Measurements from ENCODE around the gene YPEL2.

GRCh38 chr17:59366773-59367656, 35.6 kb downstream of the YPEL2 start:
- TF ChIP-seq POLR2AphosphoS5 (IDR thresholded peaks at IDR 0.05; ENCODE audit: insufficient read depth in 1 of 2, low read depth in 1 of 2) (peak in 1 of 2 donors; percentile 18), POLR2A (IDR thresholded peaks at IDR 0.05) (no peak)
- TF ChIP-seq, protein P1, sequence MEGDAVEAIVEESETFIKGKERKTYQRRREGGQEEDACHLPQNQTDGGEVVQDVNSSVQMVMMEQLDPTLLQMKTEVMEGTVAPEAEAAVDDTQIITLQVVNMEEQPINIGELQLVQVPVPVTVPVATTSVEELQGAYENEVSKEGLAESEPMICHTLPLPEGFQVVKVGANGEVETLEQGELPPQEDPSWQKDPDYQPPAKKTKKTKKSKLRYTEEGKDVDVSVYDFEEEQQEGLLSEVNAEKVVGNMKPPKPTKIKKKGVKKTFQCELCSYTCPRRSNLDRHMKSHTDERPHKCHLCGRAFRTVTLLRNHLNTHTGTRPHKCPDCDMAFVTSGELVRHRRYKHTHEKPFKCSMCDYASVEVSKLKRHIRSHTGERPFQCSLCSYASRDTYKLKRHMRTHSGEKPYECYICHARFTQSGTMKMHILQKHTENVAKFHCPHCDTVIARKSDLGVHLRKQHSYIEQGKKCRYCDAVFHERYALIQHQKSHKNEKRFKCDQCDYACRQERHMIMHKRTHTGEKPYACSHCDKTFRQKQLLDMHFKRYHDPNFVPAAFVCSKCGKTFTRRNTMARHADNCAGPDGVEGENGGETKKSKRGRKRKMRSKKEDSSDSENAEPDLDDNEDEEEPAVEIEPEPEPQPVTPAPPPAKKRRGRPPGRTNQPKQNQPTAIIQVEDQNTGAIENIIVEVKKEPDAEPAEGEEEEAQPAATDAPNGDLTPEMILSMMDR (IDR thresholded peaks at IDR 0.05) = no peak
